SHP77 treated with DMSO at 0.1 percent for 48 hours (cell line): ENCODE data around the gene SERPINB10.

Source experiments
- DNase-seq: peaks from one replicate; lab custom pipeline; 2025; lab: John Stamatoyannopoulos, UW

The SERPINB10 gene

GRCh38 chr18:63980896-63981460, 73.2 kb downstream of the SERPINB10 start:
- no peak for DNase-seq

DNA sequence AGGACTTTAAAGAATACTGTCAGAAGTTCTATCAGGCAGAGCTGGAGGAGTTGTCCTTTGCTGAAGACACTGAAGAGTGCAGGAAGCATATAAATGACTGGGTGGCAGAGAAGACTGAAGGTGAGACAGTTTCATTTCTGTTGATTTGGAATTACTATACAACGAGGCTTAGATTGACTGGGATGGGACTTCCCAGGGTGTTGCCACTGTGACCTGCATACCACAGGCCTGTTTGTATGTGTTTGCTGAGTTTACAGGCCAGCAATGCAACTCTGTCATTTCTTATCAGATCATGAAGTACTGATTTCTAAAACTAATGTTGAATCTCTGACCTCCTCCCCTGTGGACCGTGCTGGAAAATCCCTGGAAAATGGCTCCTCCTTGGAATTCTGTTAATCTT, 74.0 kb downstream of the SERPINB10 start:
- DNase-seq: no peak

- no peak for DNase-seq
Observed at GRCh38 chr18:63982361-63982760, 74.6 kb downstream of the SERPINB10 start.
